Measurements from ENCODE around the gene ULBP2. TPM values are rescaled to one million over a fixed set of nuclear protein-coding genes. Genes with fewer than 3 reads are reported as not detected.

ULBP2 gene
- total and polyA plus RNA-seq, 3 experiments from 2014 or later: 0.48 to 0.68 (median 0.51) TPM

- Histone ChIP-seq H3K4me1 (ENCODE audit: insufficient read depth, low read length) (peaks cover 7% of the 10 kb centered on the region), H3K4me3 (ENCODE audit: low read length) (no peak overlapping the region), H3K27ac (ENCODE audit: low read depth, low read length) (no peak overlapping the region), H3K36me3 (ENCODE audit: insufficient read depth, low read length) (no peaks in the 10 kb centered on the region), H3K9me3 (ENCODE audit: low read length) (no peaks in the 10 kb centered on the region), H3K27me3 (ENCODE audit: insufficient read depth, low read length, poor library complexity, severe bottlenecking) (peaks cover 4% of the 10 kb centered on the region)
- H3K4me1 Mint-ChIP-seq: peaks cover 10 to 23% (median 11%) of the 10 kb centered on the region in 3 donors
- no peaks in the 10 kb centered on the region for H3K36me3 Mint-ChIP-seq
- H3K9me3 Mint-ChIP-seq: no peaks in the 10 kb centered on the region
- ChIA-PET POLR2A (no interaction called here), CTCF (no interaction called here)
- H3K27me3 Mint-ChIP-seq: peaks cover 14 to 18% of the 10 kb centered on the region in 2 donors
- DNase-seq: no peak
- no peak overlapping the region for H3K4me3 Mint-ChIP-seq
- H3K27ac Mint-ChIP-seq: no peak overlapping the region
Observed at GRCh38 chr6:149899486-149899885, 42.3 kb upstream of the ULBP2 start.

- Mint-ChIP-seq H3K4me1 (peaks cover 10 to 23% (median 11%) of the 10 kb centered on the region in 3 donors), H3K4me3 (peak overlapping the region in 1 of 7 donors; percentile 44), H3K27me3 (peaks cover 13 to 21% of the 10 kb centered on the region in 2 donors), H3K36me3 (no peaks in the 10 kb centered on the region), H3K9me3 (no peaks in the 10 kb centered on the region), H3K27ac (no peak overlapping the region)
- Histone ChIP-seq H3K27ac (ENCODE audit: low read depth, low read length) (no peak overlapping the region), H3K9me3 (ENCODE audit: low read length) (no peaks in the 10 kb centered on the region), H3K4me1 (ENCODE audit: insufficient read depth, low read length) (peaks cover 7% of the 10 kb centered on the region), H3K4me3 (ENCODE audit: low read length) (no peak overlapping the region), H3K36me3 (ENCODE audit: insufficient read depth, low read length) (no peaks in the 10 kb centered on the region), H3K27me3 (ENCODE audit: insufficient read depth, low read length, poor library complexity, severe bottlenecking) (peaks cover 4% of the 10 kb centered on the region)
- no peak for DNase-seq
- ChIA-PET CTCF (no interaction called here), POLR2A (no interaction called here)
Observed at GRCh38 chr6:149899926-149900619, 41.7 kb upstream of the ULBP2 start.

- Mint-ChIP-seq H3K4me3 (no peak overlapping the region), H3K4me1 (peaks cover 9 to 20% (median 11%) of the 10 kb centered on the region in 3 donors), H3K27ac (no peak overlapping the region), H3K36me3 (no peaks in the 10 kb centered on the region), H3K9me3 (no peaks in the 10 kb centered on the region), H3K27me3 (peaks cover 11 to 16% of the 10 kb centered on the region in 2 donors)
- Histone ChIP-seq H3K27ac (ENCODE audit: low read depth, low read length) (no peak overlapping the region), H3K4me3 (ENCODE audit: low read length) (no peak overlapping the region), H3K36me3 (ENCODE audit: insufficient read depth, low read length) (no peaks in the 10 kb centered on the region), H3K27me3 (ENCODE audit: insufficient read depth, low read length, poor library complexity, severe bottlenecking) (peaks cover 4% of the 10 kb centered on the region), H3K9me3 (ENCODE audit: low read length) (no peaks in the 10 kb centered on the region), H3K4me1 (ENCODE audit: insufficient read depth, low read length) (peaks cover 5% of the 10 kb centered on the region)
- POLR2A ChIA-PET: no interaction called here
- DNase-seq: no peak
- CTCF ChIA-PET: no interaction called here
Observed at GRCh38 chr6:149900620-149901443, 41.0 kb upstream of the ULBP2 start.

- Mint-ChIP-seq H3K4me1 (peaks cover 4 to 12% (median 5%) of the 10 kb centered on the region in 3 donors), H3K36me3 (no peaks in the 10 kb centered on the region), H3K27me3 (peaks cover 13 to 15% of the 10 kb centered on the region in 2 donors), H3K9me3 (no peaks in the 10 kb centered on the region), H3K27ac (no peak overlapping the region), H3K4me3 (no peak overlapping the region)
- Histone ChIP-seq H3K4me1 (ENCODE audit: insufficient read depth, low read length) (no peaks in the 10 kb centered on the region), H3K36me3 (ENCODE audit: insufficient read depth, low read length) (no peaks in the 10 kb centered on the region), H3K4me3 (ENCODE audit: low read length) (no peak overlapping the region), H3K27me3 (ENCODE audit: insufficient read depth, low read length, poor library complexity, severe bottlenecking) (peaks cover 4% of the 10 kb centered on the region), H3K9me3 (ENCODE audit: low read length) (no peaks in the 10 kb centered on the region), H3K27ac (ENCODE audit: low read depth, low read length) (no peak overlapping the region)
- ChIA-PET CTCF (no interaction called here), POLR2A (no interaction called here)
- no peak for DNase-seq
Observed at GRCh38 chr6:149901444-149902140, 40.2 kb upstream of the ULBP2 start.

GRCh38 chr6:149903938-149904611 is 37.7 kb upstream of the ULBP2 start:
- DNase-seq: no peak
- Histone ChIP-seq H3K27ac (ENCODE audit: low read depth, low read length) (no peak overlapping the region), H3K27me3 (ENCODE audit: insufficient read depth, low read length, poor library complexity, severe bottlenecking) (peaks cover 4% of the 10 kb centered on the region), H3K4me3 (ENCODE audit: low read length) (no peak overlapping the region), H3K4me1 (ENCODE audit: insufficient read depth, low read length) (no peaks in the 10 kb centered on the region), H3K36me3 (ENCODE audit: insufficient read depth, low read length) (no peaks in the 10 kb centered on the region), H3K9me3 (ENCODE audit: low read length) (no peaks in the 10 kb centered on the region)
- no peak overlapping the region for H3K27ac Mint-ChIP-seq
- H3K4me3 Mint-ChIP-seq: no peak overlapping the region
- peaks cover 0 to 11% (median 0%) of the 10 kb centered on the region in 3 donors for H3K36me3 Mint-ChIP-seq
- CTCF ChIA-PET: no interaction called here
- H3K9me3 Mint-ChIP-seq: peaks cover 0 to 10% (median 6%) of the 10 kb centered on the region in 5 donors
- no peaks in the 10 kb centered on the region for H3K4me1 Mint-ChIP-seq
- H3K27me3 Mint-ChIP-seq: peaks cover 14 to 15% of the 10 kb centered on the region in 2 donors
- POLR2A ChIA-PET: interaction anchor here (0.6 kb wide), 1 partner anchor 78 kb away, joined by 3 read pairs; no protein-coding TSS in a partner anchor

- CTCF ChIA-PET: interaction anchor here (0.9 to 2.2 kb wide), 2 partner anchors 39 to 359 kb away, joined by 3 to 6 read pairs; partner anchors contain the start of gene PPIL4
- Histone ChIP-seq H3K27ac (ENCODE audit: low read depth, low read length) (no peak overlapping the region), H3K4me1 (ENCODE audit: insufficient read depth, low read length) (no peaks in the 10 kb centered on the region), H3K4me3 (ENCODE audit: low read length) (no peak overlapping the region), H3K9me3 (ENCODE audit: low read length) (no peaks in the 10 kb centered on the region), H3K27me3 (ENCODE audit: insufficient read depth, low read length, poor library complexity, severe bottlenecking) (peaks cover 4% of the 10 kb centered on the region), H3K36me3 (ENCODE audit: insufficient read depth, low read length) (no peaks in the 10 kb centered on the region)
- Mint-ChIP-seq H3K27me3 (peaks cover 9 to 18% of the 10 kb centered on the region in 2 donors), H3K4me3 (no peak overlapping the region), H3K9me3 (peaks cover 0 to 10% (median 6%) of the 10 kb centered on the region in 5 donors), H3K27ac (no peak overlapping the region), H3K4me1 (no peaks in the 10 kb centered on the region), H3K36me3 (peaks cover 0 to 15% (median 0%) of the 10 kb centered on the region in 3 donors)
- POLR2A ChIA-PET: interaction anchor here (0.6 kb wide), 1 partner anchor 493 kb away, joined by 9 read pairs; no protein-coding TSS in a partner anchor
- DNase-seq: no peak
Observed at GRCh38 chr6:149904661-149905370, 37.0 kb upstream of the ULBP2 start.

- no peaks in the 10 kb centered on the region for H3K9me3 ChIP-seq (ENCODE audit: low read length)
- H3K4me1 Mint-ChIP-seq: no peaks in the 10 kb centered on the region
- peaks cover under 1% of the 10 kb centered on the region for H3K27me3 ChIP-seq (ENCODE audit: insufficient read depth, low read length, poor library complexity, severe bottlenecking)
- H3K36me3 ChIP-seq (ENCODE audit: insufficient read depth, low read length): no peaks in the 10 kb centered on the region
- H3K27me3 Mint-ChIP-seq: peaks cover 10 to 16% of the 10 kb centered on the region in 2 donors
- H3K27ac ChIP-seq (ENCODE audit: low read depth, low read length): no peak overlapping the region
- H3K4me3 Mint-ChIP-seq: no peak overlapping the region
- H3K36me3 Mint-ChIP-seq: peaks cover 0 to 15% (median 0%) of the 10 kb centered on the region in 3 donors
- no peak overlapping the region for H3K27ac Mint-ChIP-seq
- ChIA-PET POLR2A (interaction anchor here (0.6 kb wide), 1 partner anchor 492 kb away, joined by 9 read pairs; no protein-coding TSS in a partner anchor), CTCF (interaction anchor here (0.9 to 2.2 kb wide), 2 partner anchors 40 to 360 kb away, joined by 3 to 6 read pairs; partner anchors contain the start of gene PPIL4)
- no peak overlapping the region for H3K4me3 ChIP-seq (ENCODE audit: low read length)
- no peak for DNase-seq
- no peaks in the 10 kb centered on the region for H3K4me1 ChIP-seq (ENCODE audit: insufficient read depth, low read length)
- H3K9me3 Mint-ChIP-seq: peaks cover 0 to 10% (median 6%) of the 10 kb centered on the region in 5 donors
Observed at GRCh38 chr6:149905371-149905910, 36.4 kb upstream of the ULBP2 start.

All from CD8-positive, alpha-beta memory T cell (primary cell).